GM18507 (cell line): ENCODE results near the gene ZNF534.
A peak's percentile ranks its signal among the peaks of the same experiment; 100 is the strongest.
"Not testable (repeated sequence)": the region's sequence is repeated elsewhere in the genome, so short reads cannot be mapped to it uniquely, and the experiment has no call there.

Experiments
- DNase-seq: peaks from one replicate; pipeline ENCODE4 v3.0.0; 2011; ENCODE audit warnings: low read depth; ENCODE audit not compliant: insufficient read length; ENCODE audit errors: extremely low spot score
- FAIRE-seq: peaks from 2 replicates; lab custom pipeline; 2011; peaks lifted over from hg19 to GRCh38; lab: Jason Lieb, UNC

ZNF534 gene

GRCh38 chr19:52428937-52429336, at the start of gene ZNF534:
Gene ZNF534 (plus strand): TSS chr19:52429148. CDS start chr19:52431475, 2,327 bp downstream.
- no peak for DNase-seq
- FAIRE-seq, result no peak

- FAIRE-seq (no peak), DNase-seq (no peak)
Measured at GRCh38 chr19:52391135-52391534, 37.8 kb upstream of the ZNF534 start.

- peak; percentile 86 for FAIRE-seq
- DNase-seq, result peak; percentile 81
Measured at GRCh38 chr19:52397310-52398080, 31.5 kb upstream of the ZNF534 start, which contains the start of gene ZNF528. Gene ZNF528 (plus strand): TSS chr19:52397849. CDS start chr19:52402014, 4,165 bp downstream.

GRCh38 chr19:52398081-52398441, 30.9 kb upstream of the ZNF534 start:
- no peak for DNase-seq
- FAIRE-seq, result no peak

- DNase-seq (no peak), FAIRE-seq (no peak)
Measured at GRCh38 chr19:52410276-52410675, 18.7 kb upstream of the ZNF534 start.

GRCh38 chr19:52415711-52416110, 13.2 kb upstream of the ZNF534 start:
- no peak for DNase-seq
- no peak for FAIRE-seq

GRCh38 chr19:52442179-52442578, 13.2 kb downstream of the ZNF534 start:
- no peak for FAIRE-seq
- DNase-seq, result no peak

- no peak for FAIRE-seq
- DNase-seq, result no peak
Measured at GRCh38 chr19:52444506-52444905, 15.6 kb downstream of the ZNF534 start.

- DNase-seq (no peak), FAIRE-seq (no peak)
Measured at GRCh38 chr19:52451241-52451640, 22.3 kb downstream of the ZNF534 start.

GRCh38 chr19:52453324-52454094, 24.6 kb downstream of the ZNF534 start, which contains the start of gene ZNF578:
Gene ZNF578 (plus strand): TSS chr19:52453553. CDS start chr19:52501846, 48,293 bp downstream.
- DNase-seq, result no peak

GRCh38 chr19:52464798-52465470, 36.0 kb downstream of the ZNF534 start:
- no peak for FAIRE-seq
- no peak for DNase-seq

More at GRCh38 chr19:52453324-52454094, 24.6 kb downstream of the ZNF534 start, which contains the start of gene ZNF578:
- FAIRE-seq, result no peak

GRCh38 chr19:52473655-52474350, 44.9 kb downstream of the ZNF534 start:
- FAIRE-seq, result no peak
- no peak for DNase-seq

GRCh38 chr19:52474351-52475127, 45.6 kb downstream of the ZNF534 start:
- FAIRE-seq (no peak), DNase-seq (no peak)

- not testable (repeated sequence) for DNase-seq, FAIRE-seq
Measured at GRCh38 chr19:52484111-52484743, 55.3 kb downstream of the ZNF534 start.

GRCh38 chr19:52485064-52485463, 56.1 kb downstream of the ZNF534 start:
- not testable (repeated sequence) for FAIRE-seq, DNase-seq

GRCh38 chr19:52485561-52486240, 56.8 kb downstream of the ZNF534 start:
- FAIRE-seq, result not testable (repeated sequence)

GRCh38 chr19:52492201-52492993, 63.4 kb downstream of the ZNF534 start:
- DNase-seq, result no peak
- FAIRE-seq, result no peak

More at GRCh38 chr19:52485561-52486240, 56.8 kb downstream of the ZNF534 start:
- not testable (repeated sequence) for DNase-seq
